Lower lobe of right lung (tissue), 2 donors: ENCODE data around the gene DAB1. TPM values are rescaled to one million over a fixed set of nuclear protein-coding genes. Genes with fewer than 3 reads are reported as not detected.

Experiments used
- ATAC-seq, 2 donors: fragments of 200-7000 bp; cut with Tn5 transposase; one replicate each; pipeline ENCODE4 v1.9.1; 2020 to 2022; ENCODE audit warnings: mild to moderate bottlenecking in 2 of 2, moderate library complexity in 2 of 2
- DNase-seq: peaks from one replicate; pipeline ENCODE4 v3.0.0-alpha.2; 2020
- H3K27ac ChIP-seq: fragments of 200-600 bp; one replicate; pipeline ENCODE4 v1.8.0; 2022
- H3K27me3 ChIP-seq: fragments of 200-600 bp; one replicate; pipeline ENCODE4 v1.8.0; 2022; ENCODE audit warnings: low read depth
- H3K36me3 ChIP-seq: fragments of 200-600 bp; one replicate; pipeline ENCODE4 v1.8.0; 2022; ENCODE audit warnings: mild to moderate bottlenecking
- H3K4me1 ChIP-seq: fragments of 200-600 bp; one replicate; pipeline ENCODE4 v1.8.0; 2022
- H3K4me3 ChIP-seq: fragments of 200-600 bp; one replicate; pipeline ENCODE4 v1.8.0; 2022; ENCODE audit warnings: mild to moderate bottlenecking
- H3K9me3 ChIP-seq: fragments of 200-600 bp; one replicate; pipeline ENCODE4 v1.8.0; 2022
- intact Hi-C: fragments of 100-400 bp; cut with DNase I; formaldehyde crosslinking; loops from one replicate; pipeline ENCODE4 v1.11.0; 2022
- total RNA-seq: library from RNA; stranded (reverse); fragmentation: NEBNext Ultra II Directional; extraction: Animal tissue kit (Norgen Biotek cat#: 25700); gene quantifications from one replicate; pipeline ENCODE4 v1.2.1, GENCODE V29; 2021
- TF ChIP-seq, protein P1 (sequence below): fragments of 200-600 bp; IDR thresholded peaks from one replicate; pipeline ENCODE4 v1.8.0; 2022; ENCODE audit warnings: antibody characterized with exemption, mild to moderate bottlenecking
- donor health status: DM: no; HTN: yes; CAD: no; lungs with severe emphysema.

Gene DAB1
- total RNA-seq, 1 donor from 2014 or later = 1.9 TPM

DNA sequence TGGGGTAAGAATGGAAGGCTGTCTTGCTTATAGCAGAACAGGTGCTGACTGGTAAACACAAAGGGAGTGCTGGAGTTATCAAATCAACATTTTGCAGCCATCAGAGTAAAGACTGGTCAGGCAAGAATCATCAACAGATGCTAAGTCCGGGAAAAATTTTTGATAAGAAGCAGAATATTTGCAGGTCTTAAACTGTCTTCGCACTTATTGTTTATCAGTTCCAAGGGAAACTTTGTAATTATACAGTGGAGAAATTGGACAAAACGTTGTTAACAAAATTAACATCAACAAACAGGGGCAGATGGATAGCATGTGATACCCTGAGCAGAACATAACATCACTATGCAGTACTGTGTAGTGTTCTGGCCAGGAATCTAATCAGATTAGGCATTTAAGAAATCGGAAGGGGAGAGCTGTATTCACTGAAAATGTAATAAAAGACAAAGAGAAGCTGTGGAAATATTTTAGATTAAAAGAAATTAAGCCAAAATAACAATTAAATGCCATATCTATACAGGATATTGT is 127.1 kb downstream of the DAB1 start:
- H3K27me3 ChIP-seq = no peaks in the 10 kb centered on the region
- intact Hi-C loops = no loop called here
- H3K4me1 ChIP-seq = no peaks in the 10 kb centered on the region
- no peaks in the 10 kb centered on the region for H3K9me3 ChIP-seq
- H3K4me3 ChIP-seq = no peak overlapping the region
- H3K36me3 ChIP-seq = no peaks in the 10 kb centered on the region
- no peak overlapping the region for H3K27ac ChIP-seq
- TF ChIP-seq, protein P1, sequence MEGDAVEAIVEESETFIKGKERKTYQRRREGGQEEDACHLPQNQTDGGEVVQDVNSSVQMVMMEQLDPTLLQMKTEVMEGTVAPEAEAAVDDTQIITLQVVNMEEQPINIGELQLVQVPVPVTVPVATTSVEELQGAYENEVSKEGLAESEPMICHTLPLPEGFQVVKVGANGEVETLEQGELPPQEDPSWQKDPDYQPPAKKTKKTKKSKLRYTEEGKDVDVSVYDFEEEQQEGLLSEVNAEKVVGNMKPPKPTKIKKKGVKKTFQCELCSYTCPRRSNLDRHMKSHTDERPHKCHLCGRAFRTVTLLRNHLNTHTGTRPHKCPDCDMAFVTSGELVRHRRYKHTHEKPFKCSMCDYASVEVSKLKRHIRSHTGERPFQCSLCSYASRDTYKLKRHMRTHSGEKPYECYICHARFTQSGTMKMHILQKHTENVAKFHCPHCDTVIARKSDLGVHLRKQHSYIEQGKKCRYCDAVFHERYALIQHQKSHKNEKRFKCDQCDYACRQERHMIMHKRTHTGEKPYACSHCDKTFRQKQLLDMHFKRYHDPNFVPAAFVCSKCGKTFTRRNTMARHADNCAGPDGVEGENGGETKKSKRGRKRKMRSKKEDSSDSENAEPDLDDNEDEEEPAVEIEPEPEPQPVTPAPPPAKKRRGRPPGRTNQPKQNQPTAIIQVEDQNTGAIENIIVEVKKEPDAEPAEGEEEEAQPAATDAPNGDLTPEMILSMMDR = no peak
- ATAC-seq (no peak), DNase-seq (no peak)

DNA sequence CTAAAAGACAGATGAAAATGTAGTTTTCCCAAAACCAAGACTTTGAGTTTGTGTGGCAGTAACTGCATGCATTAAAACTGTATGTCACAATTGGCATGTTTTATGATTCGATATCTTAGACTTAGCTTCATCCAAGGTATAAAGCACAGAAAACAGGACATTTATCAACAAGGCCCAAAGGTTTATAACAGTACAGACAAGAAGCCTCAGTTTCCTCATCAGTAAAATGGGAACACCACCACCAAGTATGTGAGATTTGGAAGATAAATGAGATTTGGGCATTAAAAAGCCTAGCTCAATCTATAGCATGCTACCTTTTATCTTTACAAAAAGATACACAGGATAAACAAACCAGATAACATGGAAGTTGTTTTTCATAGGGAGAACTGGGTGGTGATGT is 128.5 kb downstream of the DAB1 start:
- Histone ChIP-seq H3K27ac (no peak overlapping the region), H3K9me3 (no peaks in the 10 kb centered on the region), H3K4me1 (no peaks in the 10 kb centered on the region), H3K4me3 (no peak overlapping the region), H3K36me3 (no peaks in the 10 kb centered on the region), H3K27me3 (no peaks in the 10 kb centered on the region)
- ATAC-seq (no peak), DNase-seq (no peak)
- intact Hi-C loops = no loop called here
- TF ChIP-seq, protein P1 = no peak

DNA sequence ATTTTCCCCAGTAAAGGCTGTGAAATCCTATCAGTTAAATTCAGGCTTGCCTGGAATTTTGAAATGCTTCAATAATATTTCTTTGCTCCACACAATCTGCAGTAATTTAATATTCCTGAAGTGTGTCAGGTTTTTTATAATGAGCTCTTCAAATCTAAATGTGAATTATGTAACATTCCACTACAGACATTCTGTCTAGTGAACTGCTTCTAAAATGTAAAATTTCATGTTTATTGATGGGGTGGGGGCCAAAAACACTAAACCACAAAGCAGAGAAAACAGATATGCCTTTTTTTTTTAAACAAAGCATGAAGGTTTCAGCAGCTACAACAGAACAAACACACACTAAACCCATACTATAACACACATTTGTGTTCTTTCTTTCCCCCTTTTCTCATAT is 129.7 kb downstream of the DAB1 start:
- no peaks in the 10 kb centered on the region for H3K4me1 ChIP-seq
- no peaks in the 10 kb centered on the region for H3K9me3 ChIP-seq
- DNase-seq (no peak), ATAC-seq (no peak)
- TF ChIP-seq, protein P1 = no peak
- no peaks in the 10 kb centered on the region for H3K27me3 ChIP-seq
- no peak overlapping the region for H3K27ac ChIP-seq
- H3K36me3 ChIP-seq = no peaks in the 10 kb centered on the region
- intact Hi-C loops = no loop called here
- no peak overlapping the region for H3K4me3 ChIP-seq

DNA sequence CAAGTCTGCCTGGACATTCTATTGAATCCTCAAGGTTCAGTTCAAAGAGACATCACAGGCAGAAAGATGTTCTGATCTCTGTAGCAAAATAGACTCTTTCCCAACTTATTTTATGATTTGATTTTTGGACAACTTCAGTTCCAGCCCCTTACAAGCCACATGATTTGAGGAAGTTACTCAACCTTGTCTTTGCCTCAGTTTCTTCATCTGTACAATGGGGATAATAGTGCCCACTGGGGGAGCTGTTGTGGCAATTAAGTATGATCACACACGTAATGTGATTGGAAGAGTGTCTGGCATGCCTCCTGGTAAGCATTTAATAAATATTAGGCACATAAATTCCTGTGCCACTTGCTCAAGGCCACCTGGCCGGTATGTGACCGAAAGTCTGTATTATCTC is 130.6 kb downstream of the DAB1 start:
- Histone ChIP-seq H3K27ac (no peak overlapping the region), H3K4me3 (no peak overlapping the region), H3K27me3 (no peaks in the 10 kb centered on the region), H3K9me3 (no peaks in the 10 kb centered on the region), H3K36me3 (no peaks in the 10 kb centered on the region), H3K4me1 (no peaks in the 10 kb centered on the region)
- TF ChIP-seq, protein P1 = no peak
- ATAC-seq = no peak
- no peak for DNase-seq
- intact Hi-C loops = no loop called here

DNA sequence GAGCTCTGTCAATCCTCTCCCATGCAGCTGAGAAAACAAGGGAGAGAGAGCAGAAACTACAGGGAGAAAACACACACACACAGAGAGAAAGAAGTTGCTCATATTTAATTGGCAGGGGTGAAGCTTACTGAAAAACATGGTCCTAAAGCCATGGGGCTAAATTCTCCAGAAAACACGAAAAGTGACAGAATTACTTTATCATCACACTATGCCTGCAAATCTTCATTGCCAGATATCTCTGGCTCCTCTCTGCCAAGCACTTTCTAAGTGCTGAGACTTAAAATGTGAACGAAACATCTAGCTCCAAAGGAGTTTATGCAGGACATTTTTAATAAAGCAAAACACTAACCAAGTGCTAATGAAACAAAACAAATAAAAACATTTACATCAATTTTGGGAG is 134.1 kb downstream of the DAB1 start:
- TF ChIP-seq, protein P1 = no peak
- Histone ChIP-seq H3K4me3 (no peak overlapping the region), H3K9me3 (no peaks in the 10 kb centered on the region), H3K36me3 (no peaks in the 10 kb centered on the region), H3K4me1 (no peaks in the 10 kb centered on the region), H3K27me3 (no peaks in the 10 kb centered on the region), H3K27ac (no peak overlapping the region)
- intact Hi-C loops = no loop called here
- ATAC-seq (no peak), DNase-seq (no peak)

DNA sequence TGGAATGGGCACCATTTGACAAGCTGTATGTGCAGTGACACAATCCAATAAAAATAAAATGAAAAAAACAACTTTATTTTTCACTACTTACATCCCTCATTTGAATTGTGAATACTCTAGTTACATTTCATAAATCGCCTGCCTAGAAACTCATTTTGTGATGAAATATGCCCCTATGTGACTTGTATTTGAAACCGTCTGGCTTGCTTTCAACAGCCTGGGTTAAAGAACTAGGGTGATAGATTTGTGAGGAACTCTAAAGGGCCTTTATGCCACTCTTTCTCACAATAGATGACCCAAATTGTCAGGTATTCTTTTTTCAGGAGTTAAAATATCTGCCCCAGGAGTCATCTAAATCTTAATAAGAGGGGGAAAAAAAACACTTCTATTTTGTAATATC is 137.9 kb downstream of the DAB1 start:
- no peaks in the 10 kb centered on the region for H3K9me3 ChIP-seq
- ATAC-seq = no peak
- TF ChIP-seq, protein P1 = no peak
- no peak overlapping the region for H3K27ac ChIP-seq
- intact Hi-C loops = no loop called here
- no peak for DNase-seq
- no peaks in the 10 kb centered on the region for H3K36me3 ChIP-seq
- H3K4me3 ChIP-seq = no peak overlapping the region
- H3K27me3 ChIP-seq = no peaks in the 10 kb centered on the region
- no peaks in the 10 kb centered on the region for H3K4me1 ChIP-seq
